IMR-90 (cell line): ENCODE measurements around the gene ETV7. TPM values are rescaled to one million over a fixed set of nuclear protein-coding genes. Genes with fewer than 3 reads are reported as not detected.

Experiments
- ATAC-seq: fragments of 200-7000 bp; cut with Tn5 transposase; 2 replicates; pipeline ENCODE4 v1.9.1; 2020; ENCODE audit warnings: low read depth, mild to moderate bottlenecking, moderate library complexity
- BruUV-seq: library from RNA; stranded (reverse); fragments of 400-500 nt; replicated peaks from 2 replicates; lab custom pipeline; 2021; lab: Mats Ljungman, UMichigan
- CTCF ChIA-PET: fragments of 300-600 bp; formaldehyde crosslinking; extraction: SDS; loops from one replicate; lab custom pipeline; 2021; ENCODE audit warnings: antibody characterized with exemption; lab: Yijun Ruan, JAX
- POLR2A ChIA-PET: fragments of 300-600 bp; sonication (Branson Sonifier 250); formaldehyde crosslinking; loops from one replicate; lab custom pipeline; 2022; ENCODE audit warnings: antibody characterized with exemption; ENCODE audit not compliant: unreplicated experiment; lab: Charles Lee
- DNase-seq: peaks from one replicate; pipeline ENCODE4 v3.0.0; 2013
- H2AFZ ChIP-seq: replicated peaks from 2 replicates; pipeline ENCODE3; 2013; ENCODE audit warnings: low read length, mild to moderate bottlenecking; ENCODE audit not compliant: poor library complexity
- H2AK5ac ChIP-seq: 2 replicates; pipeline ENCODE4 v1.6.1; 2013; ENCODE audit warnings: low read depth, low read length, inconsistent platforms
- H2AK9ac ChIP-seq: replicated peaks from 2 replicates; pipeline ENCODE3; 2013; ENCODE audit warnings: mild to moderate bottlenecking, low read depth, low read length, moderate library complexity; ENCODE audit not compliant: poor library complexity
- H2BK120ac ChIP-seq: 2 replicates; pipeline ENCODE4 v1.6.1; 2013; ENCODE audit warnings: low read depth, low read length, inconsistent platforms
- H2BK15ac ChIP-seq: 3 replicates; pipeline ENCODE4 v1.6.1; 2013; ENCODE audit warnings: low read depth, low read length, inconsistent platforms
- H2BK20ac ChIP-seq: 2 replicates; pipeline ENCODE4 v1.6.1; 2013; ENCODE audit warnings: low read depth, mild to moderate bottlenecking, inconsistent platforms, low read length, moderate library complexity
- H2BK5ac ChIP-seq: 2 replicates; pipeline ENCODE4 v1.6.1; 2013; ENCODE audit warnings: mild to moderate bottlenecking, low read depth, low read length, inconsistent platforms; ENCODE audit not compliant: poor library complexity, severe bottlenecking
- H3K14ac ChIP-seq: replicated peaks from 2 replicates; pipeline ENCODE4 v1.6.1; 2013; ENCODE audit warnings: low read depth, low read length, inconsistent platforms
- H3K18ac ChIP-seq: 2 replicates; pipeline ENCODE4 v1.6.1; 2013; ENCODE audit warnings: low read depth, low read length, control low read depth
- H3K23ac ChIP-seq: 2 replicates; pipeline ENCODE4 v1.6.1; 2013; ENCODE audit warnings: low read depth, low read length, inconsistent platforms
- H3K27ac ChIP-seq: 2 replicates; pipeline ENCODE4 v1.5.1; 2013; ENCODE audit warnings: mild to moderate bottlenecking, control low read depth, low read length; ENCODE audit not compliant: insufficient read depth
- H3K27me3 ChIP-seq: 2 replicates; pipeline ENCODE4 v1.6.1; 2013; ENCODE audit warnings: low read length; ENCODE audit not compliant: control insufficient read depth, insufficient read depth
- H3K36me3 ChIP-seq: 2 replicates; pipeline ENCODE4 v1.6.1; 2013; ENCODE audit warnings: low read length, mixed read lengths; ENCODE audit not compliant: control insufficient read depth, insufficient read depth
- H3K4ac ChIP-seq: 2 replicates; pipeline ENCODE4 v1.6.1; 2013; ENCODE audit warnings: low read depth, low read length, inconsistent platforms
- H3K4me1 ChIP-seq: 2 replicates; pipeline ENCODE4 v1.6.1; 2013; ENCODE audit warnings: low read length, mixed read lengths; ENCODE audit not compliant: control insufficient read depth, insufficient read depth
- H3K4me2 ChIP-seq: 2 replicates; pipeline ENCODE4 v1.6.1; 2013; ENCODE audit warnings: low read depth, mild to moderate bottlenecking, control low read depth, low read length, moderate library complexity
- H3K4me3 ChIP-seq: 2 replicates; pipeline ENCODE4 v1.5.1; 2013; ENCODE audit warnings: low read depth, mild to moderate bottlenecking, control low read depth, low read length, moderate library complexity; ENCODE audit not compliant: insufficient read depth
- H3K56ac ChIP-seq: 2 replicates; pipeline ENCODE4 v1.6.1; 2013; ENCODE audit warnings: low read length, inconsistent platforms; ENCODE audit not compliant: insufficient read depth; ENCODE audit errors: extremely low read depth
- H3K79me1 ChIP-seq, 2 experiments: 2 replicates each; pipeline ENCODE4 v1.6.1; 2013; ENCODE audit warnings: low read length in 2 of 2, inconsistent platforms in 1 of 2, low read depth in 1 of 2
- H3K9ac ChIP-seq: 2 replicates; pipeline ENCODE4 v1.6.1; 2013; ENCODE audit warnings: low read depth, low read length, control low read depth
- H3K9me1 ChIP-seq: 2 replicates; pipeline ENCODE4 v1.6.1; 2013; ENCODE audit warnings: low read length, inconsistent platforms; ENCODE audit not compliant: insufficient read depth
- H3K9me3 ChIP-seq: 2 replicates; pipeline ENCODE4 v1.6.1; 2013; ENCODE audit warnings: low read length; ENCODE audit not compliant: control insufficient read depth, insufficient read depth
- H4K20me1 ChIP-seq: 2 replicates; pipeline ENCODE4 v1.6.1; 2013; ENCODE audit warnings: low read length, inconsistent platforms; ENCODE audit not compliant: insufficient read depth
- H4K5ac ChIP-seq: 2 replicates; pipeline ENCODE4 v1.6.1; 2013; ENCODE audit warnings: mild to moderate bottlenecking, low read depth, low read length, control low read depth
- H4K8ac ChIP-seq, 2 experiments: 2 replicates each; pipeline ENCODE4 v1.6.1; 2013; ENCODE audit warnings: low read depth in 2 of 2, low read length in 2 of 2, control low read depth in 1 of 2, inconsistent platforms in 1 of 2
- H4K91ac ChIP-seq: 2 replicates; pipeline ENCODE4 v1.6.1; 2013; ENCODE audit warnings: low read depth, low read length, inconsistent platforms; ENCODE audit not compliant: insufficient read depth
- BHLHE40 ChIP-seq: fragments of 150-350 bp; IDR thresholded peaks from 2 replicates; pipeline ENCODE4 v1.6.1; 2016; ENCODE audit warnings: mild to moderate bottlenecking, low read depth, low read length
- CTCF ChIP-seq: conservative IDR thresholded peaks from 2 replicates; pipeline ENCODE4 v1.5.1; 2012; ENCODE audit warnings: mild to moderate bottlenecking, low read depth, low read length, improper control_type of control experiment
- USF2 ChIP-seq: fragments of 150-350 bp; IDR thresholded peaks from 2 replicates; pipeline ENCODE4 v1.6.1; 2017; ENCODE audit warnings: mild to moderate bottlenecking, antibody characterized with exemption, low read length, low read depth
- WGBS, 2 experiments: methylation state at CpG; one replicate each; pipeline versions ENCODE4 v1.1.5 to v1.1.7; 2013; ENCODE audit warnings: missing lambda C conversion rate in 2 of 2; ENCODE audit not compliant: insufficient read length in 1 of 2; ENCODE audit errors: extremely low coverage in 2 of 2; 5-methylcytosine and 5-hydroxymethylcytosine counted together
- dilution Hi-C: fragments of 300-500 bp; cut with HindIII; formaldehyde crosslinking; loops from one replicate; pipeline ENCODE4 v1.14.3; 2018; ENCODE audit warnings: low sequenced_read_pairs; ENCODE audit not compliant: unreplicated experiment
- in situ Hi-C: fragments of 300-500 bp; cut with MboI; formaldehyde crosslinking; loops from 3 replicates; pipeline ENCODE4 v1.14.3; 2019; ENCODE audit warnings: low sequenced_read_pairs, inconsistent platforms, mixed read lengths
- intact Hi-C: fragments of 100-400 bp; cut with micrococcal nuclease; formaldehyde crosslinking; loops from 2 replicates; pipeline ENCODE4 v1.10.0; 2022
- polyA plus RNA-seq, 3 experiments: library from polyadenylated mRNA; depleted of rRNA; stranded (reverse); fragments of >200 nt; gene quantifications; 2 replicates each; pipeline ENCODE4 v1.2.3, GENCODE V29; 2012; ENCODE audit warnings: low replicate concordance in 1 of 3
- total RNA-seq: library from RNA; depleted of rRNA; stranded (reverse); fragments of >200 nt; gene quantifications from 2 replicates; pipeline ENCODE4 v1.2.3, GENCODE V29; 2012

The ETV7 gene
- total and polyA plus RNA-seq, 2 of the 4 experiments (the other 2 are of a cell fraction) = 0.17 to 0.18 TPM

- no peak overlapping the region for H2AFZ ChIP-seq
- ATAC-seq = no peak
- H4K20me1 ChIP-seq = no peaks in the 10 kb centered on the region
- H3K79me1 ChIP-seq = no peaks in the 10 kb centered on the region
- ChIA-PET POLR2A (interaction anchor here (0.6 kb wide), 1 partner anchor 886 kb away, joined by 5 read pairs; the partner anchor contains the start of gene TEAD3), CTCF (no interaction called here)
- no TSS peak for BruUV-seq
- H4K8ac ChIP-seq = no peak overlapping the region
- intact Hi-C loops = no loop called here
- H3K9ac ChIP-seq = no peak overlapping the region
- H4K91ac ChIP-seq = no peak overlapping the region
- H3K14ac ChIP-seq = no peak overlapping the region
- no peak for DNase-seq
- no peak for TF ChIP-seq CTCF
- TF ChIP-seq BHLHE40 = no peak
- no peak for TF ChIP-seq USF2
- H2AK9ac ChIP-seq = no peak overlapping the region
- H2BK120ac ChIP-seq = no peak overlapping the region
- H3K18ac ChIP-seq = no peak overlapping the region
- H3K36me3 ChIP-seq = no peaks in the 10 kb centered on the region
- no peaks in the 10 kb centered on the region for H3K9me3 ChIP-seq
- H3K27me3 ChIP-seq = peaks cover 27% of the 10 kb centered on the region
- H2BK20ac ChIP-seq = no peak overlapping the region
- no peak overlapping the region for H3K4me2 ChIP-seq
- in situ Hi-C loops = no loop called here
- H4K5ac ChIP-seq = no peak overlapping the region
- no peak overlapping the region for H3K27ac ChIP-seq
- no peak overlapping the region for H3K23ac ChIP-seq
- no peak overlapping the region for H2AK5ac ChIP-seq
- dilution Hi-C loops = no loop called here
- H3K56ac ChIP-seq = no peak overlapping the region
- no peak overlapping the region for H3K4me3 ChIP-seq
- no peak overlapping the region for H3K4ac ChIP-seq
- peaks cover 6% of the 10 kb centered on the region; the same call in 1 of the 2 replicates for H3K4me1 ChIP-seq
- H2BK15ac ChIP-seq = no peak overlapping the region
- no peaks in the 10 kb centered on the region; the same call in 1 of the 2 replicates for H3K9me1 ChIP-seq
- WGBS, 2 experiments = no CpG with 5 or more reads among the region's 4 CpGs
- no peak overlapping the region for H2BK5ac ChIP-seq
Observed at GRCh38 chr6:36382976-36383375, 4.5 kb downstream of the ETV7 start.
